Type B pancreatic cell (in vitro differentiated cells): ENCODE results near the gene PTPRT. TPM values are rescaled to one million over a fixed set of nuclear protein-coding genes. Genes with fewer than 3 reads are reported as not detected.

Experiments
- DNase-seq: peaks from one replicate; pipeline ENCODE4 v3.0.0; 2021; ENCODE audit warnings: mixed read lengths; ENCODE audit not compliant: unreplicated experiment; ENCODE audit errors: extremely low spot score
- H3K27ac Mint-ChIP-seq: 2 replicates; pipeline ENCODE4 v1.8.0; 2021; ENCODE audit warnings: mild to moderate bottlenecking, mixed read lengths
- H3K27me3 Mint-ChIP-seq: 2 replicates; pipeline ENCODE4 v1.8.0; 2021; ENCODE audit warnings: mixed read lengths
- H3K36me3 Mint-ChIP-seq: 2 replicates; pipeline ENCODE4 v1.8.0; 2021; ENCODE audit warnings: mixed read lengths
- H3K4me1 Mint-ChIP-seq: one replicate; pipeline ENCODE4 v1.8.0; 2021; ENCODE audit warnings: mixed read lengths; ENCODE audit not compliant: unreplicated experiment
- H3K4me3 Mint-ChIP-seq: 2 replicates; pipeline ENCODE4 v1.8.0; 2021; ENCODE audit warnings: mild to moderate bottlenecking, mixed read lengths
- H3K9me3 Mint-ChIP-seq: 2 replicates; pipeline ENCODE4 v1.8.0; 2021; ENCODE audit warnings: mixed read lengths
- total RNA-seq: library from RNA; stranded (reverse); gene quantifications from 2 replicates; pipeline ENCODE4 v1.2.1, GENCODE V29; 2021; ENCODE audit warnings: low replicate concordance
- TF ChIP-seq, protein P1 (sequence below): fragments of 200-600 bp; sonication (generic); conservative IDR thresholded peaks from 2 replicates; pipeline ENCODE4 v1.5.0; 2021; ENCODE audit warnings: antibody characterized with exemption, mild to moderate bottlenecking

PTPRT gene
- total RNA-seq, 1 donor from 2014 or later = 7.0 TPM

DNA sequence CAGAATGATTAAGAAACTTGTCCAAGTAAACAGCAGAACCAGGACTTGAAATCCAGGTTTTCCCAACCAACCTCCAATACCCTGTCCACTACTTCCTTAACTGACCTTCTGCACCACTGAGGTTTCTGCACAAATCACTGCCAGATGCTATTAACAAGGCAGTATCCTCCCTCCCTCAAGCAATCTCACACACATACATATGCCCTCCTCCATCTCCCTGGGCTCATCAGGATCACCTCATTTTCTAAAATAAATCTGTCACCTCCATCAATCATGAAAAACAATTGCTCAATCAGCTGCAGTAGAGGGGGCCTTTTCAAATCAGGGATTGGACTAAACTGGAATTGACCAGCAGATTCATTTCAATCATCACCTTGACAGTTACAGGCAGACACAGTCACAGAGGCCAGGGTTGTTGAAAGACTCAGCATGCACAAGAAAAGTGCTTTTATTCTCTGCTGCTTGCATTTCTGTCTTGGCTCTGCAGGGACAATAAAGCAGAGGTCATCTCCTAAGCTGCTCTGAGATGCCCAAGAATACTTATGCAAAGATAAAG, 539.4 kb downstream of the PTPRT start:
- TF ChIP-seq, protein P1, sequence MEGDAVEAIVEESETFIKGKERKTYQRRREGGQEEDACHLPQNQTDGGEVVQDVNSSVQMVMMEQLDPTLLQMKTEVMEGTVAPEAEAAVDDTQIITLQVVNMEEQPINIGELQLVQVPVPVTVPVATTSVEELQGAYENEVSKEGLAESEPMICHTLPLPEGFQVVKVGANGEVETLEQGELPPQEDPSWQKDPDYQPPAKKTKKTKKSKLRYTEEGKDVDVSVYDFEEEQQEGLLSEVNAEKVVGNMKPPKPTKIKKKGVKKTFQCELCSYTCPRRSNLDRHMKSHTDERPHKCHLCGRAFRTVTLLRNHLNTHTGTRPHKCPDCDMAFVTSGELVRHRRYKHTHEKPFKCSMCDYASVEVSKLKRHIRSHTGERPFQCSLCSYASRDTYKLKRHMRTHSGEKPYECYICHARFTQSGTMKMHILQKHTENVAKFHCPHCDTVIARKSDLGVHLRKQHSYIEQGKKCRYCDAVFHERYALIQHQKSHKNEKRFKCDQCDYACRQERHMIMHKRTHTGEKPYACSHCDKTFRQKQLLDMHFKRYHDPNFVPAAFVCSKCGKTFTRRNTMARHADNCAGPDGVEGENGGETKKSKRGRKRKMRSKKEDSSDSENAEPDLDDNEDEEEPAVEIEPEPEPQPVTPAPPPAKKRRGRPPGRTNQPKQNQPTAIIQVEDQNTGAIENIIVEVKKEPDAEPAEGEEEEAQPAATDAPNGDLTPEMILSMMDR = no peak
- Mint-ChIP-seq H3K4me3 (no peak overlapping the region), H3K27ac (no peak overlapping the region), H3K27me3 (no peaks in the 10 kb centered on the region), H3K9me3 (no peaks in the 10 kb centered on the region), H3K4me1 (peaks cover 8% of the 10 kb centered on the region), H3K36me3 (no peaks in the 10 kb centered on the region)
- no peak for DNase-seq

DNA sequence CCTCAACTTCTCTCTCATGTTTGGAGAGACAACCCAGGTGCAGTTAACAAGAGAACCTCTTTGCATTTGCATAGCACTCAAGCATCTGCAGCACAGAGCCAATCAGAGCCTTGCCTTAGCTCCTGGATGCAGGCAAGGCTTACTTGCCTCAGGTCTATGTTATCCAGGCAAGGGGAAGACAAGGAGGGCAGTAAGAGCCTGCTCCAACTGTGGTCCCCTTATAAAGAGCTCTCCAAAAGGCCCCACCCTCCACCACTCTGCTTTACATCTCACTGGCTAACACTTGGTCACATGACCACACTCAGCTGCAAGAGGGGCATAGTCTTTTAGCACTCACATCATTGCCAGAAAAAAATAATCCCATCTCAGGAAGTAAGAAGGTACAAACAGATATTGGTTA, 540.0 kb downstream of the PTPRT start:
- Mint-ChIP-seq H3K4me3 (no peak overlapping the region), H3K4me1 (peaks cover 8% of the 10 kb centered on the region), H3K27ac (no peak overlapping the region), H3K36me3 (no peaks in the 10 kb centered on the region), H3K27me3 (no peaks in the 10 kb centered on the region), H3K9me3 (no peaks in the 10 kb centered on the region)
- DNase-seq = no peak
- TF ChIP-seq, protein P1 = no peak

DNA sequence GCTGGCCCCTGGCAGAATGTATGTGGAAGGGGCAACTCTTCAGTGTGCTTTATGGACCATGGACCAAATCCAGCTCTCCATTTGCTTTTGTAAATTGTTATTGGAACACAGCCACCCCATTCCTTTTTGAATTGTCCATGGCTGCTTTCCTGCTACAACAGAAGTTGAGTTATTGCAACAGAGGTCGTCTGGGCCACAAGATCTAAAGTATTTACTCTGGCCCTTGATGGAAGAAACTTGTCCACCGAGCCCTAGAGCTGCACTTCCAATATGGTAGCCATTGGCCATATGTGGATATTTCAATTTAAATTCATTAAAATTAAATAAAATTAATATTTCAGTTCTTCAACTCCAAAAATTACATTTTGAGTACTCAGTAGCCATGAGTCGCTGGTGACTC, 543.5 kb downstream of the PTPRT start:
- DNase-seq = no peak
- Mint-ChIP-seq H3K9me3 (no peaks in the 10 kb centered on the region), H3K4me1 (no peaks in the 10 kb centered on the region), H3K4me3 (no peak overlapping the region), H3K36me3 (no peaks in the 10 kb centered on the region), H3K27me3 (no peaks in the 10 kb centered on the region), H3K27ac (no peak overlapping the region)
- TF ChIP-seq, protein P1 = no peak

DNA sequence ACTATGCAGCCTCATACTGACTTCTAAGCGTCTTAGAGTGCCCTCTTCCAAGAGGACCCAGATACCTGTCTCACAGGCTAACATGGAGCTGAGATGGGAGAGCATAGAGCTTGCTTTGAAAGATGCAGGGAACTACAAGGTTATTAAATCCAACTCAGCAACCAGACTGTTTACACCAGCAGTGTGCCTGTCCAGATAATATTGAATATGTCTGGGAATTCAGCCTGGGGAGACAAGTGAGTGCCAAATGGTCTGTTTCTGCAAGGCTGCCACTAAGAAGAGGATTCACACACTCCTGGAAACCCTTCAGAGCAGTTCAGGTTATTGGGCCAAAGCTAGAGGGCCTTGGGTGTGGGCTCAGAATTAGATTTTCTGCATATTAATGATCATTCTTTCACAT, 547.8 kb downstream of the PTPRT start:
- TF ChIP-seq, protein P1 = no peak
- H3K4me3 Mint-ChIP-seq = no peak overlapping the region
- no peaks in the 10 kb centered on the region for H3K9me3 Mint-ChIP-seq

DNA sequence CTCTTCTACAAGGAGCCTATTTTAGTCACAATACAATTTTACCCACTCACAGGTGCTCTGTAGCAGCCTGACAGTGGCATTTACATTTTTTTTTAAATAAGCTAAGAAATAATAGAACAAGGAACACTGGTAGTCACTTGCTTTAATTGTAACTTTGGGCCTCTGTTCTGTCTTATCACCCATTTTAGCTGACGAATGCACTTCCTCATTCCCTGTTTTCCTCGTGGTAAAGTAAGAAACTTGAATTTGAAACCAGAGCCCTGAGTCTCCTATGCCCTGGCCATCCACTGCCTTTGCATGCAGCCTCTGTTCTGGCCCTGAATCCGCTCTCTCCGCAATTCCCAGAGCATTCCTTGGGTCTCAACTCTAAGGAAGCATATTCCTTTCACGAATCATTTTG, 550.6 kb downstream of the PTPRT start:
- DNase-seq = no peak
- no peaks in the 10 kb centered on the region for H3K27me3 Mint-ChIP-seq
- H3K36me3 Mint-ChIP-seq = no peaks in the 10 kb centered on the region
- H3K4me3 Mint-ChIP-seq = no peak overlapping the region
- H3K27ac Mint-ChIP-seq = no peak overlapping the region
- no peaks in the 10 kb centered on the region for H3K4me1 Mint-ChIP-seq
- TF ChIP-seq, protein P1 = no peak
- no peaks in the 10 kb centered on the region for H3K9me3 Mint-ChIP-seq

More for the DNA sequence above, 547.8 kb downstream of the PTPRT start:
- no peaks in the 10 kb centered on the region for H3K36me3 Mint-ChIP-seq
- H3K27me3 Mint-ChIP-seq = no peaks in the 10 kb centered on the region
- no peak for DNase-seq
- H3K4me1 Mint-ChIP-seq = no peaks in the 10 kb centered on the region
- no peak overlapping the region for H3K27ac Mint-ChIP-seq
